Measurements from ENCODE around the gene PDE4D. TPM values are rescaled to one million over a fixed set of nuclear protein-coding genes. Genes with fewer than 3 reads are reported as not detected.

The PDE4D gene
- total and polyA plus RNA-seq, 9 donors: 21.1 to 65.9 (median 33.0) TPM

- no peak overlapping the region for H3K4me3 ChIP-seq (ENCODE audit: low read length)
- H3K9me3 ChIP-seq (replicated peaks; ENCODE audit: control insufficient read depth, low read depth, low read length): no peaks in the 10 kb centered on the region
- no peaks in the 10 kb centered on the region for H3K27me3 ChIP-seq (ENCODE audit: control insufficient read depth, insufficient read depth, low read length)
- no peak for DNase-seq
- H3K36me3 ChIP-seq (ENCODE audit: control insufficient read depth, insufficient read depth, low read length): no peaks in the 10 kb centered on the region
- H3K27ac ChIP-seq (ENCODE audit: low read length): no peak overlapping the region
- WGBS (ENCODE audit: insufficient coverage): no CpG with 5 or more reads among the region's 1 CpG
- H3K4me1 ChIP-seq (ENCODE audit: control insufficient read depth, insufficient read depth, low read length): peaks cover 5% of the 10 kb centered on the region
These were observed 631.6 kb downstream of the PDE4D start for GRCh38 chr5:59261969-59262368.

GRCh38 chr5:59260973-59261372 lies 632.6 kb downstream of the PDE4D start:
- Histone ChIP-seq H3K9me3 (replicated peaks; ENCODE audit: control insufficient read depth, low read depth, low read length) (no peaks in the 10 kb centered on the region), H3K4me1 (ENCODE audit: control insufficient read depth, insufficient read depth, low read length) (peaks cover 5% of the 10 kb centered on the region), H3K27ac (ENCODE audit: low read length) (no peak overlapping the region), H3K27me3 (ENCODE audit: control insufficient read depth, insufficient read depth, low read length) (no peaks in the 10 kb centered on the region), H3K36me3 (ENCODE audit: control insufficient read depth, insufficient read depth, low read length) (no peaks in the 10 kb centered on the region), H3K4me3 (ENCODE audit: low read length) (no peak overlapping the region)
- no CpG with 5 or more reads among the region's 1 CpG for WGBS (ENCODE audit: insufficient coverage)
- no peak for DNase-seq

- no peak overlapping the region for H3K4me3 ChIP-seq (ENCODE audit: low read length)
- H3K4me1 ChIP-seq (ENCODE audit: control insufficient read depth, insufficient read depth, low read length): peaks cover 5% of the 10 kb centered on the region
- no CpG with 5 or more reads among the region's 3 CpGs for WGBS (ENCODE audit: insufficient coverage)
- no peaks in the 10 kb centered on the region for H3K36me3 ChIP-seq (ENCODE audit: control insufficient read depth, insufficient read depth, low read length)
- H3K27me3 ChIP-seq (ENCODE audit: control insufficient read depth, insufficient read depth, low read length): no peaks in the 10 kb centered on the region
- H3K27ac ChIP-seq (ENCODE audit: low read length): no peak overlapping the region
- no peak for DNase-seq
- H3K9me3 ChIP-seq (replicated peaks; ENCODE audit: control insufficient read depth, low read depth, low read length): no peaks in the 10 kb centered on the region
These were observed 633.3 kb downstream of the PDE4D start for GRCh38 chr5:59260200-59260599.

GRCh38 chr5:59259237-59259636 lies 634.3 kb downstream of the PDE4D start:
- no peaks in the 10 kb centered on the region for H3K27me3 ChIP-seq (ENCODE audit: control insufficient read depth, insufficient read depth, low read length)
- H3K4me1 ChIP-seq (ENCODE audit: control insufficient read depth, insufficient read depth, low read length): peaks cover 5% of the 10 kb centered on the region
- peak; percentile 50 for DNase-seq
- H3K36me3 ChIP-seq (ENCODE audit: control insufficient read depth, insufficient read depth, low read length): no peaks in the 10 kb centered on the region
- no peak overlapping the region for H3K27ac ChIP-seq (ENCODE audit: low read length)
- no CpG with 5 or more reads among the region's 1 CpG for WGBS (ENCODE audit: insufficient coverage)
- H3K4me3 ChIP-seq (ENCODE audit: low read length): no peak overlapping the region
- no peaks in the 10 kb centered on the region for H3K9me3 ChIP-seq (replicated peaks; ENCODE audit: control insufficient read depth, low read depth, low read length)

- H3K9me3 ChIP-seq (replicated peaks; ENCODE audit: control insufficient read depth, low read depth, low read length): no peaks in the 10 kb centered on the region
- no peak for DNase-seq
- no peak overlapping the region for H3K4me3 ChIP-seq (ENCODE audit: low read length)
- no CpG with 5 or more reads among the region's 4 CpGs for WGBS (ENCODE audit: insufficient coverage)
- H3K4me1 ChIP-seq (ENCODE audit: control insufficient read depth, insufficient read depth, low read length): peaks cover 5% of the 10 kb centered on the region
- peak overlapping the region; percentile 44 for H3K27ac ChIP-seq (ENCODE audit: low read length)
- no peaks in the 10 kb centered on the region for H3K36me3 ChIP-seq (ENCODE audit: control insufficient read depth, insufficient read depth, low read length)
- H3K27me3 ChIP-seq (ENCODE audit: control insufficient read depth, insufficient read depth, low read length): no peaks in the 10 kb centered on the region
These were observed 635.8 kb downstream of the PDE4D start for GRCh38 chr5:59257488-59258400.

- no peak for DNase-seq
- H3K36me3 ChIP-seq (ENCODE audit: control insufficient read depth, insufficient read depth, low read length): no peaks in the 10 kb centered on the region
- no peak overlapping the region for H3K4me3 ChIP-seq (ENCODE audit: low read length)
- no peaks in the 10 kb centered on the region for H3K9me3 ChIP-seq (replicated peaks; ENCODE audit: control insufficient read depth, low read depth, low read length)
- H3K27ac ChIP-seq (ENCODE audit: low read length): no peak overlapping the region
- H3K27me3 ChIP-seq (ENCODE audit: control insufficient read depth, insufficient read depth, low read length): no peaks in the 10 kb centered on the region
- WGBS (ENCODE audit: insufficient coverage): no CpG with 5 or more reads among the region's 3 CpGs
- peaks cover 5% of the 10 kb centered on the region for H3K4me1 ChIP-seq (ENCODE audit: control insufficient read depth, insufficient read depth, low read length)
These were observed 637.2 kb downstream of the PDE4D start for GRCh38 chr5:59256331-59256730.

GRCh38 chr5:59254055-59254687 lies 639.4 kb downstream of the PDE4D start:
- Histone ChIP-seq H3K4me3 (ENCODE audit: low read length) (no peak overlapping the region), H3K27ac (ENCODE audit: low read length) (no peak overlapping the region), H3K27me3 (ENCODE audit: control insufficient read depth, insufficient read depth, low read length) (no peaks in the 10 kb centered on the region), H3K36me3 (ENCODE audit: control insufficient read depth, insufficient read depth, low read length) (no peaks in the 10 kb centered on the region), H3K4me1 (ENCODE audit: control insufficient read depth, insufficient read depth, low read length) (peaks cover 5% of the 10 kb centered on the region), H3K9me3 (replicated peaks; ENCODE audit: control insufficient read depth, low read depth, low read length) (no peaks in the 10 kb centered on the region)
- DNase-seq: no peak
- whole genome bisulfite sequencing (ENCODE audit: insufficient coverage): no CpG with 5 or more reads among the region's 2 CpGs

- Histone ChIP-seq H3K27me3 (ENCODE audit: control insufficient read depth, insufficient read depth, low read length) (no peaks in the 10 kb centered on the region), H3K36me3 (ENCODE audit: control insufficient read depth, insufficient read depth, low read length) (no peaks in the 10 kb centered on the region), H3K9me3 (replicated peaks; ENCODE audit: control insufficient read depth, low read depth, low read length) (no peaks in the 10 kb centered on the region), H3K27ac (ENCODE audit: low read length) (no peak overlapping the region), H3K4me1 (ENCODE audit: control insufficient read depth, insufficient read depth, low read length) (peaks cover 5% of the 10 kb centered on the region), H3K4me3 (ENCODE audit: low read length) (no peak overlapping the region)
- DNase-seq: no peak
- no CpG with 5 or more reads among the region's 1 CpG for WGBS (ENCODE audit: insufficient coverage)
These were observed 639.9 kb downstream of the PDE4D start for GRCh38 chr5:59253625-59254024.

- Histone ChIP-seq H3K36me3 (ENCODE audit: control insufficient read depth, insufficient read depth, low read length) (no peaks in the 10 kb centered on the region), H3K4me1 (ENCODE audit: control insufficient read depth, insufficient read depth, low read length) (no peaks in the 10 kb centered on the region), H3K4me3 (ENCODE audit: low read length) (no peak overlapping the region), H3K27me3 (ENCODE audit: control insufficient read depth, insufficient read depth, low read length) (no peaks in the 10 kb centered on the region), H3K9me3 (replicated peaks; ENCODE audit: control insufficient read depth, low read depth, low read length) (no peaks in the 10 kb centered on the region), H3K27ac (ENCODE audit: low read length) (no peak overlapping the region)
- DNase-seq: no peak
- WGBS (ENCODE audit: insufficient coverage): no CpG with 5 or more reads among the region's 3 CpGs
These were observed 641.9 kb downstream of the PDE4D start for GRCh38 chr5:59251627-59252026.

GRCh38 chr5:59249726-59250125 lies 643.8 kb downstream of the PDE4D start:
- H3K36me3 ChIP-seq (ENCODE audit: control insufficient read depth, insufficient read depth, low read length): no peaks in the 10 kb centered on the region
- WGBS (ENCODE audit: insufficient coverage): no CpG with 5 or more reads among the region's 2 CpGs
- no peaks in the 10 kb centered on the region for H3K27me3 ChIP-seq (ENCODE audit: control insufficient read depth, insufficient read depth, low read length)
- no peak overlapping the region for H3K4me3 ChIP-seq (ENCODE audit: low read length)
- H3K4me1 ChIP-seq (ENCODE audit: control insufficient read depth, insufficient read depth, low read length): peaks cover 3% of the 10 kb centered on the region
- H3K27ac ChIP-seq (ENCODE audit: low read length): no peak overlapping the region
- no peak for DNase-seq
- no peaks in the 10 kb centered on the region for H3K9me3 ChIP-seq (replicated peaks; ENCODE audit: control insufficient read depth, low read depth, low read length)
